H1 (cell line): ENCODE data around the gene IMPDH1. TPM values are rescaled to one million over a fixed set of nuclear protein-coding genes. Genes with fewer than 3 reads are reported as not detected.

Experiments used
- CTCF ChIA-PET: fragments of 300-600 bp; sonication (Branson Sonifier 250); formaldehyde crosslinking; loops from one replicate; lab custom pipeline; 2021; ENCODE audit not compliant: partially characterized antibody; lab: Charles Lee
- POLR2A ChIA-PET: fragments of 300-600 bp; sonication (Branson Sonifier 250); formaldehyde crosslinking; loops from one replicate; lab custom pipeline; 2021; ENCODE audit warnings: inconsistent platforms; ENCODE audit not compliant: partially characterized antibody; lab: Charles Lee
- DNase-seq, 2 experiments: peaks; one replicate each; pipeline versions ENCODE4 v3.0.0 to v3.0.0-alpha.2; 2010 to 2022; ENCODE audit warnings: low spot score in 2 of 2, low read depth in 1 of 2, mixed read lengths in 1 of 2
- FAIRE-seq: peaks from 2 replicates; lab custom pipeline; 2011; peaks lifted over from hg19 to GRCh38; lab: Jason Lieb, UNC
- H2AFZ ChIP-seq: 2 replicates; pipeline ENCODE4 v1.8.1; 2012; ENCODE audit warnings: low read length, inconsistent platforms
- H2AK5ac ChIP-seq: 2 replicates; pipeline ENCODE4 v1.6.1; 2013; ENCODE audit warnings: low read depth, low read length
- H2BK120ac ChIP-seq: replicated peaks from 2 replicates; pipeline ENCODE3; 2013; ENCODE audit warnings: low read depth, low read length, inconsistent platforms
- H2BK12ac ChIP-seq: 2 replicates; pipeline ENCODE4 v1.6.1; 2013; ENCODE audit warnings: low read depth, low read length
- H2BK15ac ChIP-seq: 2 replicates; pipeline ENCODE4 v1.6.1; 2013; ENCODE audit warnings: low read length
- H2BK20ac ChIP-seq: 2 replicates; pipeline ENCODE4 v1.6.1; 2013; ENCODE audit warnings: low read length
- H2BK5ac ChIP-seq: 2 replicates; pipeline ENCODE4 v1.6.1; 2013; ENCODE audit warnings: low read depth, low read length
- H3K14ac ChIP-seq: 2 replicates; pipeline ENCODE4 v1.6.1; 2013; ENCODE audit warnings: inconsistent platforms; ENCODE audit not compliant: insufficient read length
- H3K18ac ChIP-seq: 2 replicates; pipeline ENCODE4 v1.6.1; 2013; ENCODE audit warnings: low read length; ENCODE audit errors: extremely low read depth
- H3K23ac ChIP-seq: 2 replicates; pipeline ENCODE4 v1.6.1; 2013; ENCODE audit warnings: inconsistent platforms; ENCODE audit not compliant: insufficient read length
- H3K23me2 ChIP-seq: 2 replicates; pipeline ENCODE4 v1.6.1; 2013; ENCODE audit warnings: low read depth, low read length
- H3K27ac ChIP-seq: 2 replicates; pipeline ENCODE4 v1.6.1; 2011; ENCODE audit warnings: low read depth, low read length, inconsistent platforms
- H3K27me3 ChIP-seq, 4 experiments: replicated peaks in 1 of 4; 1 replicate in 1 of 4; 2 replicates in 3 of 4; pipeline versions ENCODE4 v1.6.1 to v1.8.1; 2011 to 2013; ENCODE audit warnings: low read length in 3 of 4, mild to moderate bottlenecking in 3 of 4, inconsistent platforms in 2 of 4, mixed read lengths in 2 of 4, moderate library complexity in 1 of 4; ENCODE audit not compliant: control insufficient read depth in 3 of 4, insufficient read depth in 3 of 4; ENCODE audit errors: extremely low read depth in 1 of 4
- H3K36me3 ChIP-seq, 4 experiments: 2 replicates each; pipeline versions ENCODE4 v1.6.1 to v1.8.1; 2011 to 2013; ENCODE audit warnings: mild to moderate bottlenecking in 4 of 4, low read length in 3 of 4, moderate library complexity in 2 of 4, control low read depth in 1 of 4, inconsistent platforms in 1 of 4; ENCODE audit not compliant: insufficient read depth in 4 of 4, control insufficient read depth in 2 of 4
- H3K4ac ChIP-seq: replicated peaks from 2 replicates; pipeline ENCODE3; 2013; ENCODE audit warnings: low read length, low read depth, mixed read lengths, inconsistent platforms; ENCODE audit not compliant: insufficient read length
- H3K4me1 ChIP-seq, 4 experiments: replicated peaks in 1 of 4; 1 replicate in 1 of 4; 2 replicates in 3 of 4; pipeline versions ENCODE4 v1.6.1 to v1.8.1; 2011 to 2013; ENCODE audit warnings: low read length in 3 of 4, inconsistent platforms in 2 of 4, mixed read lengths in 1 of 4; ENCODE audit not compliant: insufficient read depth in 4 of 4, control insufficient read depth in 3 of 4
- H3K4me2 ChIP-seq, 2 experiments: 2 replicates each; pipeline versions ENCODE4 v1.6.1 to v1.8.1; 2011 to 2013; ENCODE audit warnings: low read depth in 2 of 2, low read length in 2 of 2, control low read depth in 1 of 2, inconsistent platforms in 1 of 2, mild to moderate bottlenecking in 1 of 2; ENCODE audit not compliant: insufficient read depth in 1 of 2
- H3K4me3 ChIP-seq, 4 experiments: fragments of 200-600, 300-600 bp in 1 of 4; sonication (generic), shearing (Covaris generic), sonication (Bioruptor Twin) in 1 of 4; 2 replicates each; pipeline versions ENCODE4 v1.5.1 to v1.8.1; 2011 to 2016; ENCODE audit warnings: low read length in 4 of 4, low read depth in 3 of 4, control low read depth in 2 of 4, inconsistent platforms in 2 of 4, mild to moderate bottlenecking in 2 of 4, mixed read lengths in 1 of 4, moderate library complexity in 1 of 4; ENCODE audit not compliant: insufficient read depth in 2 of 4; ENCODE audit errors: extremely low read depth in 1 of 4
- H3K56ac ChIP-seq: replicated peaks from 2 replicates; pipeline ENCODE3; 2013; ENCODE audit warnings: low read depth, mild to moderate bottlenecking, mixed read lengths, low read length, inconsistent platforms; ENCODE audit not compliant: insufficient read length
- H3K79me1 ChIP-seq: 2 replicates; pipeline ENCODE4 v1.6.1; 2013; ENCODE audit warnings: low read depth, low read length, control low read depth
- H3K79me2 ChIP-seq, 2 experiments: 2 replicates each; pipeline versions ENCODE4 v1.6.1 to v1.8.1; 2012 to 2013; ENCODE audit warnings: low read length in 2 of 2, mild to moderate bottlenecking in 2 of 2, inconsistent platforms in 1 of 2; ENCODE audit not compliant: insufficient read depth in 2 of 2, control insufficient read depth in 1 of 2
- H3K9ac ChIP-seq, 4 experiments: replicated peaks in 1 of 4; 1 replicate in 1 of 4; 2 replicates in 3 of 4; pipeline versions ENCODE4 v1.6.1 to v1.8.1; 2011 to 2013; ENCODE audit warnings: low read depth in 3 of 4, low read length in 3 of 4, control low read depth in 2 of 4, mild to moderate bottlenecking in 2 of 4, moderate library complexity in 2 of 4, inconsistent platforms in 1 of 4; ENCODE audit errors: extremely low read depth in 1 of 4
- H3K9me3 ChIP-seq, 2 experiments: 2 replicates each; pipeline versions ENCODE4 v1.6.1 to v1.8.1; 2012 to 2013; ENCODE audit warnings: mild to moderate bottlenecking in 2 of 2, moderate library complexity in 2 of 2, control low read depth in 1 of 2, inconsistent platforms in 1 of 2, low read depth in 1 of 2, low read length in 1 of 2, mixed read lengths in 1 of 2; ENCODE audit not compliant: insufficient read depth in 2 of 2
- H4K20me1 ChIP-seq, 2 experiments: replicated peaks in 1 of 2; 2 replicates each; pipeline versions ENCODE3 to v1.8.1; 2011 to 2013; ENCODE audit warnings: inconsistent platforms in 2 of 2, low read length in 2 of 2, mild to moderate bottlenecking in 1 of 2; ENCODE audit not compliant: insufficient read depth in 2 of 2, control insufficient read depth in 1 of 2
- H4K5ac ChIP-seq: 2 replicates; pipeline ENCODE4 v1.6.1; 2013; ENCODE audit warnings: low read length, low read depth, mixed read lengths, inconsistent platforms; ENCODE audit not compliant: insufficient read length
- H4K8ac ChIP-seq: 2 replicates; pipeline ENCODE4 v1.8.0; 2013; ENCODE audit warnings: mild to moderate bottlenecking, moderate library complexity, low read length, inconsistent platforms; ENCODE audit not compliant: insufficient read depth; ENCODE audit errors: extremely low read depth
- H4K91ac ChIP-seq: replicated peaks from 2 replicates; pipeline ENCODE3; 2013; ENCODE audit warnings: low read length, mixed read lengths, inconsistent platforms; ENCODE audit not compliant: insufficient read length
- ATF3 ChIP-seq: IDR thresholded peaks from 2 replicates; pipeline ENCODE4 v1.6.1; 2011; ENCODE audit warnings: low read depth, mild to moderate bottlenecking, low read length; ENCODE audit not compliant: insufficient read depth
- PHF8 ChIP-seq: fragments of 200-600 bp; sonication (generic); conservative IDR thresholded peaks from 2 replicates; pipeline ENCODE4 v1.7.1; 2012; ENCODE audit warnings: low read depth, mild to moderate bottlenecking, inconsistent platforms, low read length, moderate library complexity
- WGBS, 2 experiments: shearing (Covaris generic) in 1 of 2; methylation state at CpG; one replicate each; pipeline versions ENCODE4 v1.1.6 to v1.1.7; 2013 to 2015; ENCODE audit warnings: low lambda C conversion rate in 2 of 2, mixed read lengths in 2 of 2, inconsistent platforms in 1 of 2, low coverage in 1 of 2, missing lambda C conversion rate in 1 of 2; ENCODE audit not compliant: insufficient replicate concordance in 2 of 2, insufficient coverage in 1 of 2, insufficient read length in 1 of 2; ENCODE audit errors: extremely low coverage in 1 of 2, missing lambda C conversion rate in 1 of 2; 5-methylcytosine and 5-hydroxymethylcytosine counted together
- polyA plus RNA-seq, 7 experiments: library from polyadenylated mRNA; depleted of rRNA in 3 of 7; stranded (reverse) in 5 of 7; unstranded in 2 of 7; fragments of >200 nt in 5 of 7; fragments of 200-250 nt in 2 of 7; gene quantifications; 1 replicate in 5 of 7; 2 replicates in 1 of 7; 4 replicates in 1 of 7; pipeline versions ENCODE4 v1.2.1 to v1.2.3, GENCODE V29; 2011 to 2013; ENCODE audit warnings: missing spikeins in 2 of 7, mixed read lengths in 2 of 7
- total RNA-seq: library from RNA; stranded (reverse); fragmentation: NEBNext Ultra II Directional; extraction: Animal tissue kit (Norgen Biotek cat#: 25700); gene quantifications from 2 replicates; pipeline ENCODE4 v1.2.1, GENCODE V29; 2021

Gene IMPDH1
- total and polyA plus RNA-seq, 2 of the 8 experiments (the other 6 are each of a cell fraction or from before 2014, with no cell fraction given) = 45.8 TPM

- Histone ChIP-seq H4K5ac (no peak overlapping the region), H3K79me2 (no peaks in the 10 kb centered on the region), H3K56ac (no peak overlapping the region), H2BK120ac (no peak overlapping the region), H3K18ac (no peak overlapping the region), H2BK20ac (no peak overlapping the region), H3K36me3 (peaks cover 0 to 7% (median 0%) of the 10 kb centered on the region in 4 experiments; a peak in 1 of 8 replicates), H3K23me2 (peaks cover 11% of the 10 kb centered on the region; the same call in 1 of the 2 replicates), H3K4ac (no peak overlapping the region), H4K20me1 (peaks cover 0 to 1% of the 10 kb centered on the region in 2 experiments), H4K91ac (no peak overlapping the region), H2BK12ac (no peak overlapping the region), H2BK5ac (no peak overlapping the region), H3K4me3 (no peak overlapping the region), H3K14ac (no peak overlapping the region), H2AFZ (no peak overlapping the region), H3K4me2 (no peak overlapping the region), H2BK15ac (no peak overlapping the region), H3K27ac (no peak overlapping the region), H2AK5ac (no peak overlapping the region), H3K9ac (no peak overlapping the region), H3K9me3 (no peaks in the 10 kb centered on the region), H3K79me1 (no peaks in the 10 kb centered on the region), H3K27me3 (peaks cover 22 to 67% (median 50%) of the 10 kb centered on the region in 4 experiments), H4K8ac (peak overlapping the region; percentile 12; the same call in 1 of the 2 replicates), H3K23ac (no peak overlapping the region), H3K4me1 (peaks cover 0 to 14% (median 8%) of the 10 kb centered on the region in 4 experiments; a peak in 5 of 7 replicates)
- TF ChIP-seq PHF8 = no peak
- no peak for TF ChIP-seq ATF3
- CTCF ChIA-PET = interaction anchor here (0.8 to 11.5 kb wide), 9 partner anchors 9 to 103 kb away, joined by 3 to 274 read pairs (median 6); partner anchors contain the start of gene RBM28
- no peak for DNase-seq
- 77% methylated on average over 2 of the region's 2 CpGs; no CpG with 5 or more reads in 1 of the 2 experiments for WGBS, 2 experiments
- FAIRE-seq = no peak
- POLR2A ChIA-PET = interaction anchor here (0.9 kb wide), 1 partner anchor 120 kb away, joined by 3 read pairs; the partner anchor contains the start of gene METTL2B
Measured at GRCh38 chr7:128356546-128357216, 53.1 kb downstream of the IMPDH1 start.
